Memory B cell (primary cell): ENCODE results near the gene MED14.
"Not testable (repeated sequence)": the region's sequence is repeated elsewhere in the genome, so short reads cannot be mapped to it uniquely, and the experiment has no call there.

Experiments
- ATAC-seq: fragments of 150-1000 bp; cut with Tn5 transposase; 2 replicates; pipeline ENCODE4 v1.10.0; 2021; ENCODE audit warnings: low read depth, mild to moderate bottlenecking, moderate library complexity
- DNase-seq, 2 donors: peaks; one replicate each; pipeline ENCODE4 v3.0.0; 2022; ENCODE audit warnings: low spot score in 2 of 2
- H3K27ac Mint-ChIP-seq: one replicate; pipeline ENCODE4 v1.8.0; 2022; ENCODE audit warnings: mild to moderate bottlenecking, moderate library complexity, mixed read lengths
- H3K27me3 Mint-ChIP-seq: one replicate; pipeline ENCODE4 v1.8.0; 2022; ENCODE audit warnings: mixed read lengths
- H3K36me3 Mint-ChIP-seq: one replicate; pipeline ENCODE4 v1.8.0; 2022; ENCODE audit warnings: mild to moderate bottlenecking, mixed read lengths
- H3K4me1 Mint-ChIP-seq: one replicate; pipeline ENCODE4 v1.8.0; 2022; ENCODE audit warnings: mixed read lengths
- H3K4me3 Mint-ChIP-seq: one replicate; pipeline ENCODE4 v1.8.0; 2022; ENCODE audit warnings: mild to moderate bottlenecking, moderate library complexity, mixed read lengths
- H3K9me3 Mint-ChIP-seq: one replicate; pipeline ENCODE4 v1.8.0; 2022; ENCODE audit warnings: mixed read lengths

MED14 gene

GRCh38 chrX:40749681-40750494 lies 14.5 kb upstream of the MED14 start:
- ATAC-seq (peak; percentile 98), DNase-seq (peak in 1 of 2 donors; percentile 19)
- Mint-ChIP-seq H3K27me3 (no peaks in the 10 kb centered on the region), H3K27ac (peak overlapping the region; percentile 74), H3K4me3 (peak overlapping the region; percentile 27), H3K36me3 (no peaks in the 10 kb centered on the region), H3K4me1 (peaks cover 8% of the 10 kb centered on the region), H3K9me3 (no peaks in the 10 kb centered on the region)

- Mint-ChIP-seq H3K4me3 (peak overlapping the region; percentile 47), H3K27ac (peak overlapping the region; percentile 73)
Measured at GRCh38 chrX:40748977-40749376, 13.6 kb upstream of the MED14 start.

GRCh38 chrX:40746521-40746920 lies 11.2 kb upstream of the MED14 start:
- no peak overlapping the region for H3K27ac Mint-ChIP-seq
- no peaks in the 10 kb centered on the region for H3K36me3 Mint-ChIP-seq
- ATAC-seq, result no peak

More at GRCh38 chrX:40748977-40749376, 13.6 kb upstream of the MED14 start:
- ATAC-seq (no peak), DNase-seq (no peak)
- Mint-ChIP-seq H3K27me3 (no peaks in the 10 kb centered on the region), H3K9me3 (no peaks in the 10 kb centered on the region), H3K36me3 (no peaks in the 10 kb centered on the region), H3K4me1 (peaks cover 8% of the 10 kb centered on the region)

GRCh38 chrX:40736170-40736505 lies 796 bp upstream of the MED14 start:
- peak overlapping the region; percentile 98 for H3K27ac Mint-ChIP-seq
- H3K4me1 Mint-ChIP-seq, result peaks cover 22% of the 10 kb centered on the region
- H3K9me3 Mint-ChIP-seq, result no peaks in the 10 kb centered on the region
- DNase-seq (no peak), ATAC-seq (no peak)
- peaks cover 2% of the 10 kb centered on the region for H3K36me3 Mint-ChIP-seq
- H3K27me3 Mint-ChIP-seq, result no peaks in the 10 kb centered on the region
- peak overlapping the region; percentile 92 for H3K4me3 Mint-ChIP-seq

More at GRCh38 chrX:40746521-40746920, 11.2 kb upstream of the MED14 start:
- H3K27me3 Mint-ChIP-seq, result no peaks in the 10 kb centered on the region
- peaks cover 8% of the 10 kb centered on the region for H3K4me1 Mint-ChIP-seq
- DNase-seq, result no peak
- H3K9me3 Mint-ChIP-seq, result no peaks in the 10 kb centered on the region
- H3K4me3 Mint-ChIP-seq, result no peak overlapping the region

GRCh38 chrX:40734971-40735324 lies 394 bp downstream of the MED14 start:
- DNase-seq, result no peak
- no peak for ATAC-seq
- Mint-ChIP-seq H3K27ac (peak overlapping the region; percentile 98), H3K9me3 (no peaks in the 10 kb centered on the region), H3K4me1 (peaks cover 30% of the 10 kb centered on the region), H3K4me3 (peak overlapping the region; percentile 64), H3K27me3 (no peaks in the 10 kb centered on the region), H3K36me3 (peaks cover 2% of the 10 kb centered on the region)

- H3K9me3 Mint-ChIP-seq, result no peaks in the 10 kb centered on the region
- H3K27me3 Mint-ChIP-seq, result no peaks in the 10 kb centered on the region
- H3K27ac Mint-ChIP-seq, result peak overlapping the region; percentile 7
- DNase-seq (no peak), ATAC-seq (no peak)
- H3K36me3 Mint-ChIP-seq, result peaks cover 2% of the 10 kb centered on the region
- peaks cover 32% of the 10 kb centered on the region for H3K4me1 Mint-ChIP-seq
- peak overlapping the region; percentile 64 for H3K4me3 Mint-ChIP-seq
Measured at GRCh38 chrX:40733706-40734105, 1.6 kb downstream of the MED14 start.

GRCh38 chrX:40732499-40732898 lies 2.8 kb downstream of the MED14 start:
- ATAC-seq, DNase-seq, H3K36me3 Mint-ChIP-seq, H3K9me3 Mint-ChIP-seq, H3K27me3 Mint-ChIP-seq: not testable (repeated sequence)
- Mint-ChIP-seq H3K27ac (peak overlapping the region; percentile 82), H3K4me3 (peak overlapping the region; percentile 67), H3K4me1 (peaks cover 38% of the 10 kb centered on the region)

- H3K27me3 Mint-ChIP-seq, result no peaks in the 10 kb centered on the region
Measured at GRCh38 chrX:40729598-40730584, 5.5 kb downstream of the MED14 start.

GRCh38 chrX:40727581-40728252 lies 7.6 kb downstream of the MED14 start:
- DNase-seq (no peak), ATAC-seq (no peak)
- peaks cover 16% of the 10 kb centered on the region for H3K36me3 Mint-ChIP-seq
- H3K27me3 Mint-ChIP-seq, result no peaks in the 10 kb centered on the region
- peak overlapping the region; percentile 55 for H3K27ac Mint-ChIP-seq
- no peak overlapping the region for H3K4me3 Mint-ChIP-seq
- H3K9me3 Mint-ChIP-seq, result no peaks in the 10 kb centered on the region
- H3K4me1 Mint-ChIP-seq, result peaks cover 27% of the 10 kb centered on the region

More at GRCh38 chrX:40729598-40730584, 5.5 kb downstream of the MED14 start:
- peak; percentile 42 for ATAC-seq
- Mint-ChIP-seq H3K9me3 (no peaks in the 10 kb centered on the region), H3K4me1 (peaks cover 34% of the 10 kb centered on the region), H3K4me3 (peak overlapping the region; percentile 39), H3K27ac (peak overlapping the region; percentile 87), H3K36me3 (peaks cover 9% of the 10 kb centered on the region)
- no peak for DNase-seq

- Mint-ChIP-seq H3K4me3 (no peak overlapping the region), H3K9me3 (no peaks in the 10 kb centered on the region), H3K27me3 (no peaks in the 10 kb centered on the region), H3K27ac (peak overlapping the region; percentile 55), H3K36me3 (peaks cover 18% of the 10 kb centered on the region), H3K4me1 (peaks cover 29% of the 10 kb centered on the region)
- ATAC-seq (no peak), DNase-seq (no peak)
Measured at GRCh38 chrX:40727093-40727492, 8.2 kb downstream of the MED14 start.

- H3K4me1 Mint-ChIP-seq, result peaks cover 16% of the 10 kb centered on the region
- ATAC-seq, result no peak
- no peaks in the 10 kb centered on the region for H3K27me3 Mint-ChIP-seq
Measured at GRCh38 chrX:40722930-40723329, 12.4 kb downstream of the MED14 start.

GRCh38 chrX:40721489-40722106 lies 13.7 kb downstream of the MED14 start:
- DNase-seq, result no peak
- Mint-ChIP-seq H3K27ac (no peak overlapping the region), H3K4me3 (no peak overlapping the region), H3K27me3 (no peaks in the 10 kb centered on the region), H3K36me3 (peaks cover 25% of the 10 kb centered on the region), H3K9me3 (no peaks in the 10 kb centered on the region), H3K4me1 (peaks cover 13% of the 10 kb centered on the region)
- ATAC-seq, result no peak

More at GRCh38 chrX:40722930-40723329, 12.4 kb downstream of the MED14 start:
- Mint-ChIP-seq H3K36me3 (peaks cover 22% of the 10 kb centered on the region), H3K9me3 (no peaks in the 10 kb centered on the region), H3K27ac (no peak overlapping the region), H3K4me3 (no peak overlapping the region)
- no peak for DNase-seq

GRCh38 chrX:40720792-40721191 lies 14.6 kb downstream of the MED14 start:
- Mint-ChIP-seq H3K4me1 (peaks cover 17% of the 10 kb centered on the region), H3K9me3 (no peaks in the 10 kb centered on the region), H3K27ac (no peak overlapping the region), H3K27me3 (no peaks in the 10 kb centered on the region), H3K36me3 (peaks cover 25% of the 10 kb centered on the region), H3K4me3 (no peak overlapping the region)
- no peak for DNase-seq
- ATAC-seq, result no peak
